HG03575 (cell line): ENCODE results near the gene OCRL.

Source experiments
- ATAC-seq: cut with Tn5 transposase; IDR thresholded peaks from one replicate; pipeline ENCODE4 v1.9.1; 2021; ENCODE audit not compliant: unreplicated experiment, insufficient number of reproducible peaks, low FRiP score; ENCODE audit errors: extremely low read depth

OCRL gene

GRCh38 chrX:129540068-129540653 lies at the start of gene OCRL:
TSS of gene OCRL (plus strand) at chrX:129540259. CDS start at chrX:129540440, 181 bp downstream.
- ATAC-seq, result no peak

GRCh38 chrX:129490330-129490729 lies 49.7 kb upstream of the OCRL start:
- ATAC-seq, result no peak

- ATAC-seq, result no peak
These were observed 46.4 kb upstream of the OCRL start for GRCh38 chrX:129493643-129494042.

- no peak for ATAC-seq
These were observed 45.2 kb upstream of the OCRL start for GRCh38 chrX:129494887-129495286.

- ATAC-seq, result no peak
These were observed 44.2 kb upstream of the OCRL start for GRCh38 chrX:129495900-129496299.

GRCh38 chrX:129496625-129497024 lies 43.4 kb upstream of the OCRL start:
- no peak for ATAC-seq

GRCh38 chrX:129497146-129497843 lies 42.8 kb upstream of the OCRL start:
- ATAC-seq, result no peak

- no peak for ATAC-seq
These were observed 29.7 kb upstream of the OCRL start for GRCh38 chrX:129510331-129510730.

GRCh38 chrX:129511689-129512088 lies 28.4 kb upstream of the OCRL start:
- no peak for ATAC-seq

- no peak for ATAC-seq
These were observed 27.6 kb upstream of the OCRL start for GRCh38 chrX:129512409-129512808.

GRCh38 chrX:129516402-129516801 lies 23.7 kb upstream of the OCRL start:
- no peak for ATAC-seq

- no peak for ATAC-seq
These were observed 19.9 kb upstream of the OCRL start for GRCh38 chrX:129520151-129520550.

- no peak for ATAC-seq
These were observed 17.6 kb upstream of the OCRL start for GRCh38 chrX:129522184-129523078.

GRCh38 chrX:129523079-129523911 lies 16.8 kb upstream of the OCRL start, which contains the start of gene SMARCA1:
TSS of gene SMARCA1 (minus strand) at chrX:129523490. CDS start at chrX:129523370, 120 bp downstream.
- no peak for ATAC-seq

- no peak for ATAC-seq
These were observed 15.7 kb upstream of the OCRL start for GRCh38 chrX:129524250-129524850.

- no peak for ATAC-seq
These were observed 14.9 kb upstream of the OCRL start for GRCh38 chrX:129525162-129525561.

- ATAC-seq, result no peak
These were observed 14.2 kb upstream of the OCRL start for GRCh38 chrX:129525896-129526295.

- no peak for ATAC-seq
These were observed 10.3 kb upstream of the OCRL start for GRCh38 chrX:129529685-129530281.
